ENCODE data around the gene CSDE1.

- no peak for TF ChIP-seq CTCF (conservative IDR thresholded peaks at IDR 0.05)
- no peak for TF ChIP-seq EZH2 (IDR thresholded peaks at IDR 0.05; ENCODE audit: low read depth)
Measured at GRCh38 chr1:114740331-114740730, 17.5 kb downstream of the CSDE1 start.

Measured in PC-9 (cell line).